HCT116 (cell line): ENCODE data around the gene MED7. TPM values are rescaled to one million over a fixed set of nuclear protein-coding genes. Genes with fewer than 3 reads are reported as not detected.

Source experiments
- ATAC-seq: fragments of 200-7000 bp; cut with Tn5 transposase; 2 replicates; pipeline ENCODE4 v1.9.1; 2020; ENCODE audit warnings: mild to moderate bottlenecking, moderate library complexity
- BruUV-seq: library from RNA; stranded (reverse); fragments of 400-500 nt; replicated peaks from 2 replicates; lab custom pipeline; 2021; lab: Mats Ljungman, UMichigan
- CTCF ChIA-PET: fragments of 300-600 bp; sonication (Branson Sonifier 250); formaldehyde crosslinking; loops from one replicate; lab custom pipeline; 2021; ENCODE audit warnings: antibody characterized with exemption; lab: Charles Lee
- POLR2A ChIA-PET: fragments of 300-600, 350-600 bp; sonication (Branson Sonifier 250); formaldehyde crosslinking; loops from one replicate; lab custom pipeline; 2021; ENCODE audit warnings: antibody characterized with exemption; lab: Charles Lee
- RAD21 ChIA-PET, 2 experiments: fragments of 300-600 bp; sonication (Branson Sonifier 250); formaldehyde crosslinking; loops; one replicate each; lab custom pipeline; 2023; ENCODE audit warnings: low total read pairs in 2 of 2; ENCODE audit not compliant: uncharacterized antibody in 2 of 2, unreplicated experiment in 2 of 2, low non-redundant PET in 1 of 2; lab: Charles Lee
- DNase-seq: peaks from one replicate; pipeline ENCODE4 v3.0.0-alpha.2; 2010; ENCODE audit warnings: low read depth, low spot score
- H2AFZ ChIP-seq: fragments of 200-600 bp; shearing (Covaris generic), sonication (generic); 2 replicates; pipeline ENCODE4 v1.6.1; 2017; ENCODE audit warnings: low read depth, mixed run types, mixed read lengths, antibody characterized with exemption, low read length; ENCODE audit not compliant: poor library complexity, severe bottlenecking
- H3K27ac ChIP-seq: 2 replicates; pipeline ENCODE4 v1.5.1; 2012; ENCODE audit warnings: low read depth, low read length
- H3K27me3 ChIP-seq: fragments of 200-600 bp; sonication (generic); 2 replicates; pipeline ENCODE4 v1.6.1; 2016; ENCODE audit warnings: mixed run types, low read length, mixed read lengths; ENCODE audit not compliant: insufficient read depth
- H3K36me3 ChIP-seq, 2 experiments: fragments of 200-500 bp in 1 of 2; fragments of 200-600 bp in 1 of 2; sonication (Bioruptor generic) in 1 of 2; sonication (generic) in 1 of 2; 2 replicates each; pipeline versions ENCODE4 v1.5.1 to v1.6.1; 2014 to 2016; ENCODE audit warnings: low read length in 2 of 2, inconsistent platforms in 1 of 2, mixed read lengths in 1 of 2, mixed run types in 1 of 2; ENCODE audit not compliant: insufficient read depth in 2 of 2, control insufficient read depth in 1 of 2
- H3K4me1 ChIP-seq, 2 experiments: fragments of 200-600 bp in 1 of 2; sonication (generic) in 1 of 2; 2 replicates each; pipeline versions ENCODE4 v1.5.1 to v1.6.1; 2012 to 2017; ENCODE audit warnings: low read length in 2 of 2, inconsistent platforms in 1 of 2, mild to moderate bottlenecking in 1 of 2, mixed read lengths in 1 of 2, mixed run types in 1 of 2, moderate library complexity in 1 of 2; ENCODE audit not compliant: insufficient read depth in 2 of 2, control insufficient read depth in 1 of 2
- H3K4me2 ChIP-seq: fragments of 200-600 bp; sonication (generic); 2 replicates; pipeline ENCODE4 v1.6.1; 2017; ENCODE audit warnings: mixed run types, low read length, mixed read lengths
- H3K4me3 ChIP-seq, 2 experiments: fragments of 200-600 bp in 1 of 2; sonication (generic) in 1 of 2; replicated peaks in 1 of 2; 2 replicates each; pipeline ENCODE4 v1.5.1; 2011 to 2016; ENCODE audit warnings: low read length in 2 of 2, control low read depth in 1 of 2, low read depth in 1 of 2, mild to moderate bottlenecking in 1 of 2, mixed read lengths in 1 of 2, mixed run types in 1 of 2
- H3K79me2 ChIP-seq: fragments of 200-600 bp; sonication (generic); 2 replicates; pipeline ENCODE4 v1.6.1; 2017; ENCODE audit warnings: mild to moderate bottlenecking, mixed run types, low read length, moderate library complexity, mixed read lengths; ENCODE audit not compliant: insufficient read depth
- H3K9ac ChIP-seq: fragments of 200-600 bp; sonication (generic); 2 replicates; pipeline ENCODE4 v1.6.1; 2016; ENCODE audit warnings: low read length, mixed read lengths
- H3K9me2 ChIP-seq: fragments of 200-600 bp; sonication (generic), shearing (Covaris generic); 2 replicates; pipeline ENCODE4 v1.6.1; 2017; ENCODE audit warnings: mixed run types, mild to moderate bottlenecking, moderate library complexity; ENCODE audit not compliant: insufficient read depth
- H3K9me3 ChIP-seq, 2 experiments: fragments of 200-500 bp in 1 of 2; fragments of 200-600 bp in 1 of 2; sonication (Bioruptor generic) in 1 of 2; sonication (generic) in 1 of 2; 2 replicates each; pipeline ENCODE4 v1.6.1; 2014 to 2017; ENCODE audit warnings: low read length in 2 of 2, mixed read lengths in 2 of 2, inconsistent platforms in 1 of 2, low read depth in 1 of 2, mild to moderate bottlenecking in 1 of 2, mixed run types in 1 of 2, moderate library complexity in 1 of 2; ENCODE audit not compliant: control insufficient read depth in 1 of 2, insufficient read depth in 1 of 2
- H4K20me1 ChIP-seq: fragments of 200-600 bp; sonication (generic), shearing (Covaris generic); 2 replicates; pipeline ENCODE4 v1.6.1; 2017; ENCODE audit warnings: mixed run types, mild to moderate bottlenecking, moderate library complexity; ENCODE audit not compliant: insufficient read depth
- CBX3 ChIP-seq: IDR thresholded peaks from 2 replicates; pipeline ENCODE4 v1.6.1; 2012; ENCODE audit warnings: low read depth
- EGR1 ChIP-seq: IDR thresholded peaks from 2 replicates; pipeline ENCODE4 v1.6.1; 2012; ENCODE audit warnings: low read depth
- ELF1 ChIP-seq: IDR thresholded peaks from 2 replicates; pipeline ENCODE4 v1.6.1; 2012; ENCODE audit warnings: low read depth, borderline replicate concordance
- FOSL1 ChIP-seq: IDR thresholded peaks from 2 replicates; pipeline ENCODE4 v1.6.1; 2012; ENCODE audit warnings: low read depth
- JUND ChIP-seq: IDR thresholded peaks from 2 replicates; pipeline ENCODE4 v1.6.1; 2012
- POLR2A ChIP-seq: IDR thresholded peaks from 2 replicates; pipeline ENCODE4 v1.7.0; 2011; ENCODE audit warnings: borderline replicate concordance; ENCODE audit not compliant: insufficient read depth, insufficient read length; ENCODE audit errors: extremely low read depth
- RAD21 ChIP-seq: IDR thresholded peaks from 2 replicates; pipeline ENCODE4 v1.6.1; 2012; ENCODE audit warnings: low read depth, mild to moderate bottlenecking
- SP1 ChIP-seq: IDR thresholded peaks from 2 replicates; pipeline ENCODE4 v1.6.1; 2012; ENCODE audit warnings: low read depth
- SRF ChIP-seq: IDR thresholded peaks from 2 replicates; pipeline ENCODE4 v1.6.1; 2012; ENCODE audit warnings: low read depth
- TCF7L2 ChIP-seq: IDR thresholded peaks from 2 replicates; pipeline ENCODE4 v1.7.0; 2011; ENCODE audit warnings: borderline replicate concordance, inconsistent platforms; ENCODE audit not compliant: insufficient read depth, insufficient read length; ENCODE audit errors: extremely low read depth
- YY1 ChIP-seq: IDR thresholded peaks from 2 replicates; pipeline ENCODE4 v1.6.1; 2011; ENCODE audit warnings: low read length, low read depth, moderate library complexity, mild to moderate bottlenecking; ENCODE audit not compliant: insufficient replicate concordance; ENCODE audit errors: extremely low read depth
- ZFX ChIP-seq: fragments of 450-650 bp; IDR thresholded peaks from 2 replicates; pipeline ENCODE4 v1.6.1; 2017
- intact Hi-C: fragments of 100-400 bp; cut with micrococcal nuclease; formaldehyde crosslinking; loops from 2 replicates; pipeline ENCODE4 v1.10.0; 2022
- total RNA-seq: library from RNA; stranded (reverse); gene quantifications from one replicate; pipeline ENCODE4 v1.2.1, GENCODE V29; 2021; ENCODE audit not compliant: unreplicated experiment
- TF ChIP-seq, protein P1 (sequence below), 3 experiments: fragments of 200-600 bp in 1 of 3; sonication (generic) in 1 of 3; IDR thresholded peaks in 2 of 3; conservative IDR thresholded peaks in 1 of 3; 2 replicates each; pipeline ENCODE4 v1.5.1; 2012 to 2017; ENCODE audit warnings: low read depth in 2 of 3, low read length in 2 of 3, antibody characterized with exemption in 1 of 3, borderline replicate concordance in 1 of 3, control low read depth in 1 of 3, mild to moderate bottlenecking in 1 of 3, mixed read lengths in 1 of 3, mixed run types in 1 of 3, moderate library complexity in 1 of 3; ENCODE audit not compliant: insufficient read depth in 1 of 3
- TF ChIP-seq, protein P2 (sequence below): IDR thresholded peaks from 2 replicates; pipeline ENCODE4 v1.6.1; 2012; ENCODE audit warnings: low read depth
- TF ChIP-seq, protein P3 (sequence below): IDR thresholded peaks from 2 replicates; pipeline ENCODE4 v1.6.1; 2011; ENCODE audit warnings: mild to moderate bottlenecking, low read length, moderate library complexity; ENCODE audit not compliant: insufficient replicate concordance; ENCODE audit errors: extremely low read depth

The MED7 gene
- total RNA-seq, 1 experiment from 2014 or later, result 9.1 TPM

DNA sequence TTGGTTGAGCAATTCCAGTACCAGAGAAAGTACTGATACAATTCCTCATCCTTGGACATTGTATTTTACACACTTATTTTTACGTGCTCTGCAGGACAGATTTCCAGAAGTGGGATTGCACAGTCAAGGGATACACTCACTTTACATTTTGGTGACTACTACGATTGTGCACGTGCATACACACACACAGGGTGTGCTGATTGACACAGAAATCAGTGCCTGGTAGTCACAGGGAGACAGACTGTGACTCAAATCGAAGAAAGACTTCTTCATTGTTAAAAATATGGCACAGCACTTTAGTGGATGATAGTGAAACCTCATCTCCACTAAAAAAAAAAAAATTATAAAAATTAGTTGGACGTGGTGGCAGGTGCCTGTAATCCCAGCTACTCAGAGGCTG lies 21.9 kb upstream of the MED7 start:
- Histone ChIP-seq H4K20me1 (no peaks in the 10 kb centered on the region), H3K79me2 (no peaks in the 10 kb centered on the region), H3K4me2 (no peak overlapping the region), H2AFZ (no peak overlapping the region)
- ChIA-PET POLR2A (no interaction called here), CTCF (no interaction called here)
- BruUV-seq, result no TSS peak
- TF ChIP-seq, protein P1, sequence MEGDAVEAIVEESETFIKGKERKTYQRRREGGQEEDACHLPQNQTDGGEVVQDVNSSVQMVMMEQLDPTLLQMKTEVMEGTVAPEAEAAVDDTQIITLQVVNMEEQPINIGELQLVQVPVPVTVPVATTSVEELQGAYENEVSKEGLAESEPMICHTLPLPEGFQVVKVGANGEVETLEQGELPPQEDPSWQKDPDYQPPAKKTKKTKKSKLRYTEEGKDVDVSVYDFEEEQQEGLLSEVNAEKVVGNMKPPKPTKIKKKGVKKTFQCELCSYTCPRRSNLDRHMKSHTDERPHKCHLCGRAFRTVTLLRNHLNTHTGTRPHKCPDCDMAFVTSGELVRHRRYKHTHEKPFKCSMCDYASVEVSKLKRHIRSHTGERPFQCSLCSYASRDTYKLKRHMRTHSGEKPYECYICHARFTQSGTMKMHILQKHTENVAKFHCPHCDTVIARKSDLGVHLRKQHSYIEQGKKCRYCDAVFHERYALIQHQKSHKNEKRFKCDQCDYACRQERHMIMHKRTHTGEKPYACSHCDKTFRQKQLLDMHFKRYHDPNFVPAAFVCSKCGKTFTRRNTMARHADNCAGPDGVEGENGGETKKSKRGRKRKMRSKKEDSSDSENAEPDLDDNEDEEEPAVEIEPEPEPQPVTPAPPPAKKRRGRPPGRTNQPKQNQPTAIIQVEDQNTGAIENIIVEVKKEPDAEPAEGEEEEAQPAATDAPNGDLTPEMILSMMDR (IDR thresholded peaks at IDR 0.05 in 2 of 3, conservative IDR thresholded peaks at IDR 0.05 in 1 of 3; ENCODE audit: borderline replicate concordance in 1 of 3, insufficient read depth in 1 of 3, low read depth in 2 of 3, low read length in 2 of 3), result no peak
- TF ChIP-seq ELF1 (no peak), FOSL1 (no peak), EGR1 (no peak), JUND (no peak), SRF (no peak), YY1 (no peak), RAD21 (no peak), CBX3 (no peak), SP1 (no peak), POLR2A (no peak), TCF7L2 (no peak), ZFX (no peak)
- TF ChIP-seq, protein P2, sequence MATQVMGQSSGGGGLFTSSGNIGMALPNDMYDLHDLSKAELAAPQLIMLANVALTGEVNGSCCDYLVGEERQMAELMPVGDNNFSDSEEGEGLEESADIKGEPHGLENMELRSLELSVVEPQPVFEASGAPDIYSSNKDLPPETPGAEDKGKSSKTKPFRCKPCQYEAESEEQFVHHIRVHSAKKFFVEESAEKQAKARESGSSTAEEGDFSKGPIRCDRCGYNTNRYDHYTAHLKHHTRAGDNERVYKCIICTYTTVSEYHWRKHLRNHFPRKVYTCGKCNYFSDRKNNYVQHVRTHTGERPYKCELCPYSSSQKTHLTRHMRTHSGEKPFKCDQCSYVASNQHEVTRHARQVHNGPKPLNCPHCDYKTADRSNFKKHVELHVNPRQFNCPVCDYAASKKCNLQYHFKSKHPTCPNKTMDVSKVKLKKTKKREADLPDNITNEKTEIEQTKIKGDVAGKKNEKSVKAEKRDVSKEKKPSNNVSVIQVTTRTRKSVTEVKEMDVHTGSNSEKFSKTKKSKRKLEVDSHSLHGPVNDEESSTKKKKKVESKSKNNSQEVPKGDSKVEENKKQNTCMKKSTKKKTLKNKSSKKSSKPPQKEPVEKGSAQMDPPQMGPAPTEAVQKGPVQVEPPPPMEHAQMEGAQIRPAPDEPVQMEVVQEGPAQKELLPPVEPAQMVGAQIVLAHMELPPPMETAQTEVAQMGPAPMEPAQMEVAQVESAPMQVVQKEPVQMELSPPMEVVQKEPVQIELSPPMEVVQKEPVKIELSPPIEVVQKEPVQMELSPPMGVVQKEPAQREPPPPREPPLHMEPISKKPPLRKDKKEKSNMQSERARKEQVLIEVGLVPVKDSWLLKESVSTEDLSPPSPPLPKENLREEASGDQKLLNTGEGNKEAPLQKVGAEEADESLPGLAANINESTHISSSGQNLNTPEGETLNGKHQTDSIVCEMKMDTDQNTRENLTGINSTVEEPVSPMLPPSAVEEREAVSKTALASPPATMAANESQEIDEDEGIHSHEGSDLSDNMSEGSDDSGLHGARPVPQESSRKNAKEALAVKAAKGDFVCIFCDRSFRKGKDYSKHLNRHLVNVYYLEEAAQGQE, result no peak
- TF ChIP-seq, protein P3, sequence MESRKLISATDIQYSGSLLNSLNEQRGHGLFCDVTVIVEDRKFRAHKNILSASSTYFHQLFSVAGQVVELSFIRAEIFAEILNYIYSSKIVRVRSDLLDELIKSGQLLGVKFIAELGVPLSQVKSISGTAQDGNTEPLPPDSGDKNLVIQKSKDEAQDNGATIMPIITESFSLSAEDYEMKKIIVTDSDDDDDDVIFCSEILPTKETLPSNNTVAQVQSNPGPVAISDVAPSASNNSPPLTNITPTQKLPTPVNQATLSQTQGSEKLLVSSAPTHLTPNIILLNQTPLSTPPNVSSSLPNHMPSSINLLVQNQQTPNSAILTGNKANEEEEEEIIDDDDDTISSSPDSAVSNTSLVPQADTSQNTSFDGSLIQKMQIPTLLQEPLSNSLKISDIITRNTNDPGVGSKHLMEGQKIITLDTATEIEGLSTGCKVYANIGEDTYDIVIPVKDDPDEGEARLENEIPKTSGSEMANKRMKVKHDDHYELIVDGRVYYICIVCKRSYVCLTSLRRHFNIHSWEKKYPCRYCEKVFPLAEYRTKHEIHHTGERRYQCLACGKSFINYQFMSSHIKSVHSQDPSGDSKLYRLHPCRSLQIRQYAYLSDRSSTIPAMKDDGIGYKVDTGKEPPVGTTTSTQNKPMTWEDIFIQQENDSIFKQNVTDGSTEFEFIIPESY, result no peak
- TF ChIP-seq, all 23 proteins: peak for 0
- RAD21 ChIA-PET, result no interaction called here
- H3K27ac ChIP-seq, result no peak overlapping the region
- H3K36me3 ChIP-seq, result no peaks in the 10 kb centered on the region
- peaks cover 35% of the 10 kb centered on the region for H3K27me3 ChIP-seq
- no peaks in the 10 kb centered on the region for H3K9me2 ChIP-seq
- intact Hi-C loops, result no loop called here
- H3K4me3 ChIP-seq, result no peak overlapping the region
- H3K9ac ChIP-seq, result no peak overlapping the region
- ATAC-seq (no peak), DNase-seq (no peak)
- H3K4me1 ChIP-seq, result no peaks in the 10 kb centered on the region
- H3K9me3 ChIP-seq, result no peaks in the 10 kb centered on the region
